Esophagus muscularis mucosa (tissue), 4 donors: Measurements from ENCODE around the gene C8B. TPM values are rescaled to one million over a fixed set of nuclear protein-coding genes. Genes with fewer than 3 reads are reported as not detected.

Experiments
- DNase-seq: peaks from one replicate; pipeline ENCODE4 v3.0.0-alpha.2; 2017; ENCODE audit errors: extremely low spot score
- H3K27ac ChIP-seq, 4 donors: fragments of 200-600 bp; sonication (generic); replicated peaks in 1 of 4; 1 replicate in 3 of 4; 2 replicates in 1 of 4; pipeline ENCODE4 v1.5.1; 2016 to 2019; ENCODE audit warnings: mild to moderate bottlenecking in 1 of 4
- H3K27me3 ChIP-seq, 4 donors: fragments of 200-600 bp; sonication (generic); one replicate each; pipeline versions ENCODE4 v1.5.1 to v1.6.0; 2016 to 2019
- H3K36me3 ChIP-seq, 4 donors: fragments of 200-600 bp; sonication (generic); one replicate each; pipeline ENCODE4 v1.5.1; 2016 to 2019
- H3K4me1 ChIP-seq, 4 donors: fragments of 200-600 bp; sonication (generic); one replicate each; pipeline ENCODE4 v1.5.1; 2016 to 2019
- H3K4me3 ChIP-seq, 4 donors: fragments of 200-600 bp; sonication (generic); 1 replicate in 2 of 4; 2 replicates in 2 of 4; pipeline ENCODE4 v1.5.1; 2016 to 2019; ENCODE audit warnings: mild to moderate bottlenecking in 4 of 4, moderate library complexity in 1 of 4
- H3K9me3 ChIP-seq, 4 donors: fragments of 200-600 bp; sonication (generic); 1 replicate in 3 of 4; 2 replicates in 1 of 4; pipeline ENCODE4 v1.5.1; 2016 to 2019
- EP300 ChIP-seq: sonication (generic); formaldehyde crosslinking; IDR thresholded peaks from one replicate; pipeline ENCODE4 v1.6.1; 2017; ENCODE audit warnings: antibody characterized with exemption
- POLR2A ChIP-seq: fragments of 450-650 bp; IDR thresholded peaks from one replicate; pipeline ENCODE4 v1.6.1; 2017; ENCODE audit warnings: antibody characterized with exemption, moderate library complexity, mild to moderate bottlenecking, low read depth
- POLR2AphosphoS5 ChIP-seq, 2 donors: sonication (generic); formaldehyde crosslinking; IDR thresholded peaks; one replicate each; pipeline ENCODE4 v1.6.1; 2017; ENCODE audit warnings: antibody characterized with exemption in 2 of 2
- whole genome bisulfite sequencing: methylation state at CpG from one replicate; pipeline ENCODE4 v1.1.5; 2018; 5-methylcytosine and 5-hydroxymethylcytosine counted together
- intact Hi-C: fragments of 100-400 bp; cut with DNase I; formaldehyde crosslinking; loops from one replicate; pipeline ENCODE4 v1.15.1; 2023
- total RNA-seq, 4 donors: library from RNA; depleted of rRNA; stranded (reverse); fragments of >200 nt; gene quantifications; one replicate each; pipeline versions ENCODE4 v1.1.0 to v1.2.1, GENCODE V29; 2016
- TF ChIP-seq, protein P1 (sequence below), 3 experiments: fragments of 200-600 bp in 2 of 3; fragments of 450-650 bp in 1 of 3; sonication (generic) in 2 of 3; IDR thresholded peaks; one replicate each; pipeline ENCODE4 v1.5.1; 2017 to 2019; ENCODE audit warnings: antibody characterized with exemption in 3 of 3, mild to moderate bottlenecking in 2 of 3, moderate library complexity in 1 of 3

C8B gene
- total RNA-seq, 4 donors from 2014 or later, result not detected

DNA sequence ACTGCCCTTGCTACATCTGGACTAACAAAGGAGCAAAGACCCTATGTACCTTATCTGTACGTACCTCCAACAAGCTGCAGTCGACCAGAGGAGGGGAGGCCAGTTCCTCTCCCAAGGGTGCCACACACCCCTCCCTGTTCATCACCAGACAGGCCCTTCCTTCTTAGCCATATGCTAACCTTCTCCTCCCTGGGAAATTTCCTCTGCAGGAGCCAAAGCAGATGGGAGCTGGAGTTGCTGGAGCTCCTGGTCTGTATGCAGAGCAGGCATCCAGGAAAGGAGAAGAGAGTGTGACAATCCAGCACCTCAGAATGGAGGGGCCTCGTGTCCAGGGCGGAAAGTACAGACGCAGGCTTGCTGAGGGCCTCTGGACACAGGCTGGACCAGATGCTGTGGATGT is 48.5 kb downstream of the C8B start:
- 79% methylated on average over 5 of the region's 5 CpGs for WGBS
- TF ChIP-seq, protein P1, sequence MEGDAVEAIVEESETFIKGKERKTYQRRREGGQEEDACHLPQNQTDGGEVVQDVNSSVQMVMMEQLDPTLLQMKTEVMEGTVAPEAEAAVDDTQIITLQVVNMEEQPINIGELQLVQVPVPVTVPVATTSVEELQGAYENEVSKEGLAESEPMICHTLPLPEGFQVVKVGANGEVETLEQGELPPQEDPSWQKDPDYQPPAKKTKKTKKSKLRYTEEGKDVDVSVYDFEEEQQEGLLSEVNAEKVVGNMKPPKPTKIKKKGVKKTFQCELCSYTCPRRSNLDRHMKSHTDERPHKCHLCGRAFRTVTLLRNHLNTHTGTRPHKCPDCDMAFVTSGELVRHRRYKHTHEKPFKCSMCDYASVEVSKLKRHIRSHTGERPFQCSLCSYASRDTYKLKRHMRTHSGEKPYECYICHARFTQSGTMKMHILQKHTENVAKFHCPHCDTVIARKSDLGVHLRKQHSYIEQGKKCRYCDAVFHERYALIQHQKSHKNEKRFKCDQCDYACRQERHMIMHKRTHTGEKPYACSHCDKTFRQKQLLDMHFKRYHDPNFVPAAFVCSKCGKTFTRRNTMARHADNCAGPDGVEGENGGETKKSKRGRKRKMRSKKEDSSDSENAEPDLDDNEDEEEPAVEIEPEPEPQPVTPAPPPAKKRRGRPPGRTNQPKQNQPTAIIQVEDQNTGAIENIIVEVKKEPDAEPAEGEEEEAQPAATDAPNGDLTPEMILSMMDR (IDR thresholded peaks at IDR 0.05), result no peak
- TF ChIP-seq POLR2AphosphoS5 (IDR thresholded peaks at IDR 0.05) (no peak), EP300 (no peak), POLR2A (no peak)

DNA sequence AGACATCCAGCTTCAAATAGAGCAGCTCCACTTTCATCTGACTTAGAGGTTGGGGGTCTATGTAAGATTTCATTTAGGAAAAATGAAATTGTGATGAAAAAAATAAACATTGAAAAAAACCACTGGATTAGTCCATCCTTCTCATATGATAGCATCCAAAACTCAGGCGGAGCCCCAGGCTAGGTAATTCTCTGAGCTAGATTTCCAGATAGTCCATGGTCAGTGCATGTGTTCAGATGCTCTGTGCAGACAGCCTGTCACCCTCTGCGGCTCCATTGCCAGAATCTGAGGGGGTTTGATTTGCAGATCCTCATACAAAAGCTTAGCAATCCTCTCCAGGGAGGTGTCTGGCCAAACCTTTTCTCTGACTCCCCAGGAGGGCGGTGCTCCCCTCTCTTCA is 49.2 kb downstream of the C8B start:
- Histone ChIP-seq H3K27ac (no peak overlapping the region), H3K9me3 (no peaks in the 10 kb centered on the region), H3K27me3 (no peaks in the 10 kb centered on the region), H3K4me3 (no peak overlapping the region), H3K4me1 (no peaks in the 10 kb centered on the region), H3K36me3 (no peaks in the 10 kb centered on the region)
- intact Hi-C loops, result no loop called here
- TF ChIP-seq POLR2AphosphoS5 (IDR thresholded peaks at IDR 0.05) (no peak), POLR2A (no peak), EP300 (no peak)
- TF ChIP-seq, protein P1 (IDR thresholded peaks at IDR 0.05), result no peak
- 80% methylated on average over 3 of the region's 3 CpGs for WGBS
- no peak for DNase-seq

More for the DNA sequence above, 48.5 kb downstream of the C8B start:
- Histone ChIP-seq H3K4me3 (no peak overlapping the region), H3K36me3 (no peaks in the 10 kb centered on the region), H3K27ac (no peak overlapping the region), H3K27me3 (no peaks in the 10 kb centered on the region), H3K9me3 (no peaks in the 10 kb centered on the region), H3K4me1 (no peaks in the 10 kb centered on the region)
- intact Hi-C loops, result no loop called here
- DNase-seq, result no peak

DNA sequence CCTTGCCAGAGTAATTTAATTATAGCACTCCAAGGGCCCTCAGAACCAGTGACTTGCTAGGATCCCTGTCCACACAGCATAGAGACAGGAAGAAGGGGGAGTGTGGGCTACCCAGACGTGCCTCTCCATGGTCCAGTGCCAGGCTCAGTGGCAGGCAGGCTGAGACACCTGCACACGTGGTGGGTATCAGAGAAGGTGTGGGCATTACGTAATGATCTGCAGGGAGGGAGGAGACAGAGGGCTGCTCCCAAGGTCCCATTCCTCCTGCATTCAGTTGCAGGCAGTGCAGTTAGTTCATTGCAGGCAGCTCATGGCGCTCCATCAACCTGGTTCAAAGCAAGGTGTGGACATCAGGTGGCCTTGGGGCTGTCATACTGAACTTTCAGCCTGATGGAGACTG is 49.9 kb downstream of the C8B start:
- DNase-seq, result no peak
- Histone ChIP-seq H3K27me3 (no peaks in the 10 kb centered on the region), H3K27ac (no peak overlapping the region), H3K9me3 (no peaks in the 10 kb centered on the region), H3K36me3 (no peaks in the 10 kb centered on the region), H3K4me3 (no peak overlapping the region), H3K4me1 (no peaks in the 10 kb centered on the region)
- no peak for TF ChIP-seq POLR2AphosphoS5 (IDR thresholded peaks at IDR 0.05)
- TF ChIP-seq, protein P1 (IDR thresholded peaks at IDR 0.05), result no peak
- no peak for TF ChIP-seq POLR2A
- TF ChIP-seq EP300, result no peak
- WGBS, result 74% methylated on average over 4 of the region's 4 CpGs
- intact Hi-C loops, result no loop called here

DNA sequence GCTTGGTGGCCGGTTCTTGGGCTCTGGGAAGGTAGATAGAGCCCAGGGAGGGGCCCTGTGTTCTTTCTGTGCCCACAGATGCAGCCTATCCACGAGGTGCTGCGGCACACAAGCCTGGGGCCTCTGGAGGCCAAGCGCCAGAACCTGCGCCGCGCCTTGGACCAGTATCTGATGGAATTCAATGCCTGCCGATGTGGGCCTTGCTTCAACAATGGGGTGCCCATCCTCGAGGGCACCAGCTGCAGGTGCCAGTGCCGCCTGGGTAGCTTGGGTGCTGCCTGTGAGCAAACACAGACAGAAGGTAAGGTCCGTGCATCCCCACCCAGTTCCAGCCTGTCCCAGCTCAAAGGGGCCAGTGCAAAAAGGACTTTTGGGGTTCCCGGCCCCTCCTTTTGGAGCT is 53.5 kb downstream of the C8B start:
- Histone ChIP-seq H3K36me3 (no peaks in the 10 kb centered on the region), H3K9me3 (no peaks in the 10 kb centered on the region), H3K4me3 (no peak overlapping the region), H3K4me1 (no peaks in the 10 kb centered on the region), H3K27ac (no peak overlapping the region), H3K27me3 (no peaks in the 10 kb centered on the region)
- DNase-seq, result no peak
- TF ChIP-seq POLR2A (no peak), POLR2AphosphoS5 (IDR thresholded peaks at IDR 0.05) (no peak), EP300 (no peak)
- TF ChIP-seq, protein P1 (IDR thresholded peaks at IDR 0.05), result no peak
- 94% methylated on average over 9 of the region's 12 CpGs for WGBS
- intact Hi-C loops, result no loop called here
